NCI-H2081 (cell line): Measurements from ENCODE around the gene ERBIN.
"Not testable (repeated sequence)": the region's sequence is repeated elsewhere in the genome, so short reads cannot be mapped to it uniquely, and the experiment has no call there.

Source experiments
- DNase-seq, 2 experiments: peaks; one replicate each; lab custom pipeline; 2025; lab: John Stamatoyannopoulos, UW

Gene ERBIN

DNA sequence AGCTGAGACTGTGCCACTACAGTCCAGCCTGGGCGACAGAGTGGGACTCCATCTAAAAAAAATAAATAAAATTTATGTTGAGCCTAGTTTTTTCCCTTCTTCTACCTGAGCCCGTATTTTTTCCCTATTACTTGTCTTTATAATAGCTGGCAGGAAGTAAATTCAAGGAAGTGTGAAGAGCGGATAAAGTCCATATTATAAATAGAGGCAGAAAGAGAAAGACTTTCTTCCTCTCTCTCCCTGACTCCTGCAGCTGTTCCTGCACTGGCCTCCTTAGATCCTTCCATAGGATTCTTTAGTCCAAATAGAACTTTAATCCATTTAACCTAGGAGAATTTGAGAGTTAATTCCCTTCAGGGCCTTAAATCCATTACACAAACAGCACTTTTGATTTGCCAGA is 10.3 kb upstream of the ERBIN start:
- DNase-seq = no peak

DNA sequence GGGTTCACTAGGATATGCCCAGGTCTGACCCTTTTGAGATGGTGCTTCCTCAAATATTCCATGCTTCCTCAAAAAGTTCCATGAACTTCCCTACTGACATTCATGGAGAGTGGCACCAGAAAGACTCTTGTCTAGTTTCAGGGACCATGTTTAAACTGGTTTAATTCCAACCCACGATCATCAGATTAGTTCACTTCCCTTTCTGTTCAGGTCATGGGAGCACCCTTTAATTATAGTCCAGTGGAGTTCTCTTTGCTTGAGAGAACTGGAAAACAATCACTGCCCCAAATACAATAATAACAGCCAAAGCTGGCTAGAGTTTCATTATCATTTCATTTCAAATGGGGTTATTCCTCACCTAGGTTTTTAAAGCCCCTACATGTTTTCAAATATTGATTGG is 9.7 kb upstream of the ERBIN start:
- no peak for DNase-seq

DNA sequence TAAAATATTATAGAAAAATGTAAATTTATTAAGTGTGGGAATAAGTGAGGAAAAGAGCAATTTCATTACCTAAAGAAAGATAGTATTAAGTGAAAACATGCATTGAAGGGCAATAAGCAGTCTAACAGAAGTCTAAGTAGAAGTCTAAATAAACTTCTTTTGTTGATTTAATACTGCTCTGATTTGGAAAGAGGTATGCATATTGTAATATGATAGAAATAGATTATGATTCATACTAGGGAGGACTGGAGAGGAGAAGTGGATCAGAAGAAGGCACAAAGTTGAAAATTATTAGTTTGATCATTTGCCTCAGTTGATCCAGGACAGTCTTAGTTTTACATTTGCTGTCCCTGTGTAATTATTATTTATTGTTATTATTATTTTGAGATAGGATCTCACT is 6.6 kb upstream of the ERBIN start:
- DNase-seq = no peak

DNA sequence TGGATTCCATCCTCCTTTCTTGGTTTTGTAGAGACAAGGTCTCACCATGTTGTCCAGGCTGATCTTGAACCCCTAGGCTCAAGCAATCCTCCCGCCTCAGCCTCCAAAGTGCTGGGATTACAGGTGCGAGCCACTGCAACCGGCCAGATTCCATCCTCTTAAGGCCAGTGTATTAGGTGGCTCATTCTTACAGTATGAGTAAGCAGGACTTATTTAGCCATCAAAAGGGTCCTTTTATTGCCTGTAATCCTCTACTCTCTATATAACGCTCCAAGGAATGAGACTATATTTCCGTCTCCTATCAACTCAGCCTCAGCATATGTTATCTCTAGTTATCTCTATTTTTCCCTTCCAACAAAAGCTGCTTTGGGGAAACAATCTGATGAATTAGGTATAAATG is 3.0 kb upstream of the ERBIN start:
- DNase-seq = no peak

DNA sequence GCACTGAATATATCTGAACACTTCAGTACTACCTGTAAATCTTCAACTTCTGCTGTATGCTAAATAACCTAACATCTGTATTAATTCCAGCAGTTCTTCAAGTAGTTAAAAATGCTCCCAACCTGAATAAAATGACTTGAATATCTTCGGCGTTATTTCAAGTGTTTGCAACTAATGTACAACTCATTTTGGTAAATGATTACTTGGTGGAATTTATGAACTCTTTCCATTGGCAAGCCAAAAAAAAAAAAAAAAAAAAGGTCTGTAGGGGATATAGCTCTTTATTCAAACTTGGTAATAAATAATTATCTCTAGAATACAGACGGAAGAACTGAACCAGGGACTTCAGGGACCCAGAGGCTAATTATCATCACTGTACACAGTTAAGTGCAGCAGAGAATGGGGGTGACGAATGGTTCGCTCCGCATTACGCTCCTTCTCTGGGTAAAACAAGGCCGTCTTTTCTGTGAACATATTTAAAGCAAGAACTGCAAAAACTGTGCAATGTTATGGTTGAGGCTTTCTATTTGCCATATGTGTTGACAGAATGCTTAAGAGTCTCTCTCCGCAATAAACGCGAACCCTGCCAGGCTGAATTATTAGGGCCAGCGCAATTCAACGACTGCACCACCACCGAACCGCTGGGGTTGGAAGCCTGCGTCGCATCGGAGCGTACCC is 1.9 kb upstream of the ERBIN start:
- peak in 1 of 2 experiments; percentile 53 for DNase-seq

DNA sequence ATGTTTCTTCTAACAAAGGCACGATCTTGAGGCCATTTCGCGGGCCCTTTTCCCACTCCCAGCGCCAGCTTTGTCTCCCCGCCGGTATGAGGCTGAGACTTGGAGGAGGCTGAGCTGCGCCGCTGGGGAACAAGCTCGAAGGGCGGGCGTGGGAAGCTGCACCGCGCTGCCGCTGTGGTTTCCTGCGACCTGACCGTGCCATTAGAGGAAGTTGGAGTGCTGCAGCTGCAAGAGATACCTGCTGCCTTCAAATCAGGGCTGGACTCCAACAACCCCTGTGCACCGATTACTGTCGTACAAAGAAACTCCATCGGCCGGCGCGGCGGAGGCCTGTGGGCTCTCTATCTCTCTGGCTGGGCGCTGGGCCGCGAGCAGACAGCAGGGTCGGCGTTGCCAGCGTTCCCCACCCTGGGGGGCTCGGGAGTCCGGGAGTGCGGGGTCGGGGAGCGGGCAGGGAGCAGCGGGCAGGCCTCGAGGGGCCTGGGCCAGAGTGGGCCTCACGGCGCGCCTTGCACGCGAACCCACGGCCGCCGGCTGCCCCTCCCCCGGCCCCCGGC is 1.3 kb upstream of the ERBIN start:
- peak; percentile 36 to 53 for DNase-seq

DNA sequence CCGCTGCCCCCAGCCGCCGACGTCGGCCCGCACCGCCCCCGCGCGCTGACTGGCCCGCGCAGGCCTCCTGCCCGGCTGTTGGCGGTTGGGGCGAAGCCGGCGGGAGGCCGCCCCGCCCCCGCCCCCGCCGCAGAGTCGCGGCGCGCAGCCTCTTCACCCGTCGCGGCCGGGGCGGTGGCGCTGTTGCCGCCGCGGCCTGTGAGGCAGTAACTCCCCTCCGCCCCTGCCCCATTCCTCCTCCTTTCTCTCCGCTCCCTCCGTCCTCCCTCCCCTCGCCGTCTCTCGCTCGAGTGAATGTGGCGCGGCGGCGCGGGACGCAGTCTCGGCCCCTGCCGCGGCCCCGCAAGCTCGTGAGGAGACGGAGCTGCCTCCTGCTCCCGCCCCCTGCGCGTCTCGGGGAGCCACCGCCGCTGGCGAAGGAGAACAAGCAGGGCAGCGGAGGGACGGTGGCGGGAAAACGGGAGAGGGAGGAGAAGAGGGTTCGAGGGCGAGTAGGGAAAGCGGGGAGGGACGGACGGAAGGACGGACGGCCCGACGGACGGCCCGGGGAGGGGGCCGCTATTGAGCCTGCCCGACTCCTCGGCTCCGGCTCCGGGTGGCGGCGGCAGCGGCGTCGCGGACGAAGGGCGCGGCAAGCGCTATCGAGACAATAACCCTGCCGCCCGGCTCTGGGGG is 637 bp upstream of the ERBIN start:
- peak; percentile 71 to 85 for DNase-seq

DNA sequence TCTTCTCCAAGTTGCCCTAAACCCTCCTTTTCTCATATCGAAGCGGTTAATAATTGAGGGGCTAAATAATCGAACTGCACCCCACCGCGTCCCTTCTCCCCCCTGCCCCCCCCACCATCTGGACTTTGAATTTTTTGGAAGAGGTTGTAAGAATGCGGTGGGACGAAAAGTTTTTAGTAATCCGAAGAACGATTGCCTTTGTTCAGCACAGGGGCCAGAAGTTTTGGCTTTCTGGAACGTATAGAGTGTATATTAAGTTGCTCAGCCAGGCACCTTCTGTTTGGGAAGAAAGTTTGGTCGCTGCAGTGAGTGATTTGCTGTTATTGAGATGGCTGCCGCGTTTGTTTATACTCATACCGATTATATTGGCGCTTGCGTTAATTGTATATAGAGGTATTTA is 518 bp downstream of the ERBIN start:
- DNase-seq = no peak

DNA sequence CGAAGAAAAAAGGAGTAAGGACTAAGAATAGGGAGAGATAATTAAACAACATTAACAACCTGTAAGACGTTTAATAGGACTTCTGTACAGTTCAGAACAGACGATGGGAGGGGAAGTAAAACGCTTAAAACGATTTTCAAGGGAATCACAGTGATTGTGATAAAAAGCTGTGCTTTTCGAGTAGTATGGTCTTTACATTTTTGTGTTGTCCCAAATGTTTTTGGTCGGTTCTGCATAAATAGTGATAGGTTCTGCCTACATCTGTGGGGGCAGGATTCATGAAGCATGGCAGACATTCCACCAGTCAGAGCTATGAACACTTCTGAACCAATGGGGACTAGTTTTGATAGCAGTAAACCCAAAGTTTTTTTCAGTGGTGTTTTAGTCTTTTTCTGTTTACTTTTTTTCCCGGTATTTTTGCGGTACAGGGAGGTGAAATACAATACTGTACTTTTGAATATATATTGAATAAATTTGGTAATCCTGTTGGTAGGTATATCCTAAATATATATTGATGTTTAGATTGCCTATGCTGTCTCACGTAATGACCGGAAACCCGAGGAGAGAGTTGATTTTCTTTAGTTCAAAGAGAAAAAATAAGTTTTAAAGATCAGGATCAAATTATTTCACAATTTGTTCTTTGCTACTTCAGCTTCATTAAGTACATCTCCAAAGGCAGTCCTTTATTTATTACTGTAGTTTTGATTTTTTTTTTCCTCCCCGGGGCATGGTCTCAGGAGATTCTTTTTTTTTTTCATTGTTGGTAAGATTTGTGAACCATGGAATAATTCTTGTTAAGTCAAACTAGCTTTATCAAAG is 1.3 kb downstream of the ERBIN start:
- DNase-seq = no peak

DNA sequence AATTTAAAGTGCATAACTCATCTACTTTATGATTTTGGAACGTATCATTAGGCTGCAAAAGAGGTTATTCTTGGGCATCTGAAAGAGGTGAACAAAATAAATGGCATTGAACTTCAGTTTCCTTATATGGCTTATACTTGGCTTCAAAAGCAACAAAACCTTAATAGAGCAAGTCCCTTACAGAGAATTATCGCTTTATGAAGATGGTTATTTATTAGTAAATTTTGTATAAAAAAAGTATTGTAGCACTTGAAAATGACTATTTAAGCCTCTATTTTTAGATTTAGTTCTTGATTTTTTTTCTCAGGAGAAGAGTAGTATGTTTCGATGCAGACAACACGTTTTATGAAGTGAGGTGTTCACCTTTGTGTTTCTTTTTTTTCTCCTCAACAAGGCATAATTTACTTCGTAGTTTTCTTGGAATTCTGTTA is 2.0 kb downstream of the ERBIN start:
- DNase-seq = no peak

DNA sequence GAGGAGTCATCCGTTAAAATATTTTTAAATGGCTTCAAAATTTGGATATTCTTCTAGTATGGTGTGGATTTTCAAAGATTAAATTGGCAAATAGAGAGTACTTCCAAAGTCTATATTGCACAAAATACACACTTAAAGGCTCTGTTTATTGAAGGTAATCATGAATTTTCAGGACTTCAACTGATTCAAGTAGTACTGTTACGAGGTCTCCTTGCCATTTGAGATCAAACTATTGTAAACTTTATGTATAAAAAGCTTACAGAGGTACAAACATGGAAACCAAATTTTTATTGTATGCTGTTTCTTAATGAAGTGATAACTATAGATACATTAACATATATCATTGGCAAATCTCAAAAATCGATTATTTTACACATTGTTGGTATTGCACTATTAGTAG is 2.5 kb downstream of the ERBIN start:
- DNase-seq = no peak

DNA sequence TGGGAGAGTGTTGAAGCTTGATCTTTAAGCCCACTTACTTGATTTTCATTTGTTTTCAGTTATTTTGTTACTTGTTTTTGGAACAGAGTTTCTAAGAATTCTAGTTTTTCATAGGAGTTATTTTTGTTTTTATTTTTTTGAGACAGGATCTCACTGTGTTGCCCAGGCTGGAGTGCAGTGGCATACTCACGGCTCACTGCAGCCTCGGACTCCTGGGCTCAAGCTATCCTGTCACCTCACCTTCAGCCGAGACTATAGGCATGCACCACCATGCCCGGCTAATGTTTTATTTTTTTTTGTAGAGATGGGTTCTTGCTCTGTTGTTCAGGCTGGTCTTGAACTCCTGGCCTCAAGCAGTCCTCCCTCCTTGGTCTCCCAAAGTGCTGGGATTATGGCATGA is 6.3 kb downstream of the ERBIN start:
- no peak for DNase-seq

DNA sequence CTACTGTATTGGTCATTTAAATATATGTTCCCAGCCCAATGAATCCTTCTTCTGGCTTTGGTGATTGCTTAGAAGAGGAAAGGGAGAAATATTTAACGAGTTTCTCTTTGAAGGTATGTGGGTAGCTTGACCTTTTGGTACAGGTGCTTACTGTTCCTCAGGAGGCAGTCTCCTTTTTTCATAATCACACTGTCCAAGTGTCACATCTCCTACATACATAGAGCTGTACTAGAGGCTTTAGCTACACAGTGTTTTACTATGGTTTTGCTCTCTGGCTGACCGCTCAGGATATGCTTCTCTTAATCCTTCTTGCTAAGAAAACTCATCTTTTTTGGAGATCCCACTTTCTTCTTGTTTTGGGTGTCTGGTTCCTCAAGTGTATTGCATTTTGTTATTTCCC is 6.9 kb downstream of the ERBIN start:
- DNase-seq = no peak

DNA sequence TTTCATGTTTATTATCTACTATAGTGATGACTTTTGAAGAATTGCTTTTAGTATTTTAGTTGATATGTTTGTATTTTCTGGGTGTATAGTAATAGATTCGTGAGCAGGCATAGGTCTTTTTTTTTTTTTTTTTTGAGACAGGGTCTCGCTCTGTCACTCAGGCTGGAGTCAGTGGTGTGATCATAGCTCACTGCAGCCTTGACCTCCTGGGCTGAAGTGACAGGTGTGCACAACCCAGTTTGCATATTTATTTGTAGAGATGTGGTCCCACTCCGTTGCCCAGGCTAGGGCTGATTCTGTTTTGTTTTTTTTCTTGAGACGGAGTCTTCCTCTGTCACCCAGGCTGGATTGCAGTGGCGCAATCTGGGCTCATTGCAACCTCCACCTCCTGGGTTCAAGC is 11.9 kb downstream of the ERBIN start:
- no peak for DNase-seq

DNA sequence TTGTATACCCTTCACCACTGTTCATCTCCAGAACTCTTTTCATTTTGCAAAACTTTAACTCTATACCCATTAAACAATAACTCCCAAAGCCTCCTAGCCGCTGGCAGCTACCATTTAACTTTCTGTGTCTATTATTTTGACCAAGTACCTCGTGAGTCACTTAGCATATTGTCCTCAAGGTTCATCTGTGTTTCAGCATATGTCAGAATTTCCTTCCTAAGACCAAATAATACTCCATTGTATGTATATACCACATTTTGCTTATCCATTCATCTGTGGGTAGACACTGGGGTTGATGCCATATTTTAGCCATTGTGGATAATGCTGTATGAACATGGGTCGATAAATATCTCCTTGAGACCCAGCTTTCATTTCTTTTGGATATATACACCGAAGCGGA is 17.4 kb downstream of the ERBIN start:
- no peak for DNase-seq

DNA sequence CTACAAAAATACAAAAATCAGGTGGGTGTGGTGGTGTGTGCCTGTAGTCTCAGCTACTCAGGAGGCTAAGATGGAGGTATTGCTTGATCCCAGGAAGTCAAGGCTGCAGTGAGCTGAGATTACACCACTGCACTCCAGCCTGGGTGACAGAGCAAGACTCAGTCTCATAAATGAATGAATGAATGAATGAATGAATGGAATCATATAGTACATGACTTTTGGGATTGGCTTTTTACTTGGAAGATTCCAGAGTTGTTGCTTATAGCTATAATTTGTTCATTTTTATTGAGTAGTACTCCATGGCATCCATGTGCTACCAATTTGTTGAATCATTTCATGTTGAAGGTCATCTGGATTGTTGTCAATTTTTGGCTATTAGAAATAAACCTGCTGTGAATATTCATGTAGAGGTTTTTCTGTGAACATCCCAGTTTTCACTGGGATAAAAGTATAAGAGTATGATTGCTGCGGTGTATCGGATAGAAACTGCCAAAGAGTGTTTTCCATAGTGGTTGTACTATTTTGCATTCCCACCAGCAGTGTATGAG is 19.9 kb downstream of the ERBIN start:
- no peak for DNase-seq

DNA sequence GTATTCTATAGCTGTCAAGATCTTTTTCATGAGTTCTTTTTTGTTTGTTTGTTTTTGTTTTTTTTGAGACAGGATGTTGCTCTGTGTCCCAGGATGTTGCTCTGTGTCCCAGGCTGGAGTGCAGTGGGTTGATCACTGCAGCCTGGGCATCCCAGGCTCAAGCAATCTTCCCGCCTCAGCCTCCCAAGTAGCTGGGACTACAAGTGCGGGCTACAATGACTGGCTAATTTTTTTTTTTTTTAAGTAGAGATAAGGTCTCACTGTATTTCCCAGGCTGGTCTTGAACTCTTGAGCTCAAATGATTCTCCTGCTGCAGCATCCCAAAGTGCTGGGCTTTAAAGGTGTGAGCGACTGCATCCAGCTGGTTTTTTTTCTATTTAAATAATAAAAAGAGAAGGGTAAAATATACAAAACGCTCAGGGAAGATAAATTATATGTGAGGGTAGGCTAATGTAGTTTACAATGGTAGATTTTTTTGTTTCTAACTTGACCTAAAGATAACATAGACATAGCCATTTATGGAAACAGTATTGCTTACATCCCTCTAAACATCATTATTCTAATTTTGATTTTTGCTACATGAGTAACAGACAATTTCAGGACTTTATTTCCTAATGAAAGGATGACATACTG is 21.9 kb downstream of the ERBIN start:
- DNase-seq = no peak

DNA sequence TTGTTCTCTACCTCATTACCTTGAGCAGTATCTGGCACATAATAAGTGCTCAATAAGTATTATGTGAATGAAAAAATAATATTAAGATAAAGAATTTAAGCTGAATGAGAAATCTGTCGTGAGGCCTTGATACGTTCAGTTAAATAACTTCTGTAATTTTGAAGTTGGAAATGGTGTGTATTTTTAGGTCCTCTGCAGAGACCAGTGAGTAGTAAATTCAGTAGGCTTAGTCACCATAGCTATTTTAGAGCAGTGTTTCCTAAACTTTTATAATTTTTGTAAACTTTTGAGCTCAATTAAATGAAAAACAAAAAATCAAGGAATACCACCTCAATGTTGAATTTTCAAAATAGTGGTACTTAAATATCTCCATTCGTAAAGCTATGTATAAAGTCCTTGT is 25.0 kb downstream of the ERBIN start:
- DNase-seq = no peak

DNA sequence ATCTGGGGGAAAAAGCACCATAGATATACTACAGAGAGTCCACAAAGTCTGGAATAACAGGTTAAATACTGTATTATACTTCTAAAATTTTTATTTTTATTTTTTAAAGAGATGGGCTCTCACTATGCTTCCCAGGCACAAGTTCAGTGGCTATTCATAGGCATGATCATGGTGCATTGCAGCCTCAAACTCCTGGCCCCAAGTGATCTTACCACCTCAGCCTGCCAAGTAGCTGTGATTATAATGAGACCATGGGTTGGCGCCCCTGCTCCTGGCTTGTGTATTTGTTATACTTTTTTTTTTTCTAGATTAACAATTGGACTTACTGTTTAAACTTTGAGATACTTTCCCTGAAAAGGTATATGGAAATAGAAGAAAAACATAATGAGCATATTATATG is 25.9 kb downstream of the ERBIN start:
- no peak for DNase-seq

DNA sequence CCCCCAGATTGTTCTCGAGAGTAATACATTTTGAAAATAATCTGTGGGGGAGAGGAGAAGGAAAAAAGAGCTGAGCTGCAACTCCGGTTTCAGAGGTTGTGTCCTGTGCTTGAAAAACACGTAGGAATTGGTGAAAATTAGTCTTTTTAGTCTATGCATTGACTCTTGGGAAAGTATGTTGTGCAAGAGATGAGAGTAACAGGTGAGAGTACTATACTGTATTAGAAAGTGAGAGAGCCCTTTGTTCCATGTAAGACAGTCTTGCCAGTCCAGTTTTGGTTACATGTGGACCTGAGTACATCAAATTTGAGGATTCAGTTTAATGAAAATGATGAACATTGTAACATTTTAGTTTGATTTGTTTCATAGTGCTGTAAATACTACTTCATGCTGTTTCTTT is 27.8 kb downstream of the ERBIN start:
- no peak for DNase-seq

DNA sequence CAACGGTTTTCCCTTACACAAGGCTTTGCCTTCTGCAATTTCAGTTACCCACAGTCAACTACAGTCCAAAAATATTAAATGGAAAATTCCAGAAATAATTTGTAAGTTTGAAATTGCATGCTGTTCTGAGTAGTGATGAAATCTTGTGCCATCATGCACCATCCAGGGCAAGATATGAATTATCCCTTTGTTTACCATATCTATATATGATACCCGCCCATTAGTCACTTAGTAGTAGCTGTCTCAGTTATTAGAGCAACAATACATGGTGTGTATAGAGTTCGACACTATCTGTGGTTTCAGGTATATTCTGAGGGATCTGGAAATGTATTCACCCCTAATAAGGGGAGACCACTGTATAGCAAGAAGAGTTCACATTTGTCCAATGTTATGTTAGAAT is 29.4 kb downstream of the ERBIN start:
- no peak for DNase-seq

DNA sequence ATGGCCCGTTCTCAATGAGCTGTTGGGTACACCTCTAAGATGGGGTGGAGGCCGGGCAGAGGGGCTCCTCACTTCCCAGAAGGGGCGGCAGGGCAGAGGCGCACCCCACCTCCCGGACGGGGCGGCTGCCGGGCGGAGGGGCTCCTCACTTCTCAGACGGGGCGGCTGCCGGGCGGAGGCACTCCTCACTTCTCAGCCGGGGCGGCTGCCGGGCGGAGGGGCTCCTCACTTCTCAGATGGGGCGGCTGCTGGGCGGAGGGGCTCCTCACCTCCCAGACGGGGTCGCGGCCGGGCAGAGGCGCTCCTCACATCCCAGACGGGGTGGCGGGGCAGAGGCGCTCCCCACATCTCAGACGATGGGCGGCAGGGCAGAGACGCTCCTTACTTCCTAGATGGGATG is 31.3 kb downstream of the ERBIN start:
- not testable (repeated sequence) for DNase-seq
